ENCODE measurements around the gene PTPRN2. TPM values are rescaled to one million over a fixed set of nuclear protein-coding genes. Genes with fewer than 3 reads are reported as not detected.
"Not testable (repeated sequence)": the region's sequence is repeated elsewhere in the genome, so short reads cannot be mapped to it uniquely, and the experiment has no call there.

Gene PTPRN2
- total RNA-seq, 1 donor from 2014 or later = 3.1 TPM

- no peak for DNase-seq
Measured at GRCh38 chr7:157992511-157993160, 595.0 kb downstream of the PTPRN2 start.

DNA sequence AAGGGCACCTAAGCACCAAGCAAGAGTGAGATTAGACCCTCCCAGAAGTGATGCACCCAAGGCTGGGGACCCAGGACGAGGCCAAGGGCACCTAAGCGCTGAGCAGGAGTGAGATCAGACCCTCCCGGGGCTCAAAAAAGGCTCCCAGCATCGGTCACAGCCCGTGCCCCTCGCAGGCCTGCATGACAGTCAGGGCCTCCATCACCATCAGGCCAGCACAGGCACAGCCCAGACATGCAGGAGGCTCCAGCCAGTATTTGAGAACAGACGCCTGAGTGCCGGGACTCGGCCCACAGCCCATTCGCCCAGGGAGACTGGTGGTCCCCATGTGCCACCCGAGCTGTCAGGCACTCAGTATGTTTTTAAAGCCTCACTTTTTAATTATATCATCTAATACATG lies 595.9 kb downstream of the PTPRN2 start:
- DNase-seq = no peak

GRCh38 chr7:157991351-157991750 lies 596.3 kb downstream of the PTPRN2 start:
- no peak for DNase-seq

DNA sequence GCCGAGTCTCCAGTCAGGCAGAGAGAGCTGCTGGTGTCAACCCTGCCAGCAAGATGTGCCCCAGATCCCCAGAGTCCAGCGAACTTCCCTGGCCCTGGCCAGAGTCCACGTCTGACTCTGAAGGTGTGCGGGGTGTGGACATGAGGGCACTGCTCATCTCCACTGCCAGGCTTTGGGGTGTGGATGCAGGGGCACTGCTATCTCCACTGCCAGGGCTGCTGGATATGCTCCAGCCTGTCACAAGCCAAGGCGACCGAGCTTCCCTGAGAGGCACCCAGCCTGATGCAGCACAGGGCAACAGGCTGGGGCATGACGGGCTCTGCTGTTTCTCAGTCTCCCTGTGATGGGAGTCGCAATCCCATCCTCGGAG lies 596.8 kb downstream of the PTPRN2 start:
- no peak for DNase-seq

DNA sequence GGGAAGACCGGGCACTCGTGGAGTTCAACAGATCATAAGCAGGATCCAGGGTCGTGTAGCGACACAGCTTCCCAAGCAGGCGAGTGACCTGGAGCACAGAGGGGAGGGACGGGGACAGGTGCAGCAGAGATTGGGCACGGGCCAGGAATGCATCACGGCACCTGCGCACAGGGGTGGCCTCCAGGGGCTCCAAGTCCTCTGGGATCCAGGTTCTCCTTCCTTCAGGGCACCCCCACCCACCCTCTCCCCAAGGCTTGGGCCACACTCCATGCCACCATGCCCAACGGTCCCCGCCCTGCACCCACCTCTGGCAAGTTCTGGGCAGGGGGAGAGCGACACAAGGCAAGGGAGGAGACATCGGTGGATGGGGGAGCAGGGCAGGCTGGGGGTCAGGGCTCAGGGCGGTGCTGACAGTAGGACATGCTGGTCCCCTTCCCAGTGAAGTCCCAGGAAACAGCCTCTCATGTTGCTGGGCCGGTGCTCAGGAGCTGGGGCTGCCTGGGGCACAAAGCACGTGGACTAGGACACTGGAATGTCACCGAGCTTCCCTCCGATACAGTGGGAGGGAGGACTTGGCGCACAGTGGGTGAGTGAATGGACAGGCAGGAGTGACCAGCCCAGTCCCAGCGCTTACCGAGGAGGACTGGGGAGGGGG lies 597.3 kb downstream of the PTPRN2 start:
- no peak for DNase-seq

- no peak for DNase-seq
Measured at GRCh38 chr7:157989589-157989988, 598.0 kb downstream of the PTPRN2 start.

DNA sequence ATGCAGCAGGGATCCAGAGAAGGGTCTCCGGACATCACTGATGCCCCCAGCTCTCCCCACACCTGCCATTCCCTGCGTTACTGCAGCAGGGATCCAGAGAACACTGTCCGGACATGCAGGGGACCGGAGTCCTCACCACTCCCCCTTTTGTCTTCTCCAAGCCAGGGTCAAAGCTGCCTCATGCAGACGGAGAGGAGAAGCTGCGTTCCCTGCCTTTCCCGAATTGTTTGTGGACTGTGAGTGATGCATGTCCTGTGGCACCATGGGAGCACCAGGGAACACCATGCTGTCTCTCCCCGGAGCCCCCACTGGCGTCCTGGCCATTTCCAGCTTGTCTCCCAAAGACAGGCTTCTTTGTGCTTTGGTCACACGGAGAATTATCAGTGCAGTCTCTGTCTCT lies 599.7 kb downstream of the PTPRN2 start:
- no peak for DNase-seq

DNA sequence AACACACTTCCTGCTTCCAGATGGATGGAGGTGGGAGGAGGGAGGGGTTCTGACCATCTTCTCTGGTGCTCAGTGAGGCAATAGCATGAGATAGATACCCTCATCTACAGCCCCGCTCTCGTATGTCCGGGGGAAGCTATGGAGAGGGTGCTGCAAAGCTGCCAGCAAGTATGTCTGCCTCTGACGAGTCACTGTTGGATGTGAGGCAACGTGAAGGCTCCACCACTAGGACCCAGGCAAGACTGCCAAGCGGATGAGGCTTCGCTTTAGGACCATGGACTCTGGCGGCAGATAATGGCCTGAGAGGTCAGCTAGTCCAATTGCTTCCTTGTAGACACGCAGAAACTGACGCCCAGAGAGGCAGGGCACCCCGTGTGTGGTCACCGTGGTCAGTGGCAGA lies 601.6 kb downstream of the PTPRN2 start:
- DNase-seq = no peak

- DNase-seq = no peak
Measured at GRCh38 chr7:157985636-157986035, 602.0 kb downstream of the PTPRN2 start.

DNA sequence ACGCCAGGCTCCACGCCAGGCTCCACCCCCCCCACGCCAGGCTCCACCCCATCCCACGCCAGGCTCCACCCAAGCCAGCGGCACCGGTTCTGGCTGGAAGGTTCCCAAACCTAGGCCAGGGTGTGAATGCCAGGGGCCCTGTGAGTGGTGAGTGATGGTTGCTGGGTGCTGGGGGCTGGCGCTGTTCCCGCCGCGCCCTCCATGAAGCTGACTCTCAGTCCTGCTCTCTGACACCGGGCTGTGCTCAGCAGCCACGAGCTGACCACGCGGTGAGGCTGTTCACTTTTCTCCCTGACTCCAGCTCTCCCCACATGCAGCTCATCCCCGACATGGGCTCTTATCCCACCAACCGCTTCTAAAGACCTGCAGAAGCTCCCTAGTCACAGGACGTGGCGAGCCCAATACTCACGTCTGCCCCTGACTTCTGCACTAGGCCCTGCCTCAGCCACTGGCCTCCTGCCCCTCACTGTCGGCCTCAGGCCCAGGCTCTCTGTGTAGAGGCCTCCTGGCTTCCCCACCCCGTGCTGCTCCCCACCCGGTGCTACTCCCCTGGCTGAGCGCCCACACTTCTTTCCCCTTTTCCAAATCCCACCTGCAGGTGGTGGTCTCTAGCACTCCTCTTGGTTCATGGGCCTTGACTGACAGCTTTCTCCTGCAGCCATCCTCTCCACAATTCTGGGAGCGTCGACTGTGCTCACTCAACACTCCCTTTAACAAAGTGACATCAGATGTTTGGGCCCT lies 603.0 kb downstream of the PTPRN2 start:
- peak; percentile 43 for DNase-seq

GRCh38 chr7:157983502-157984422 lies 603.9 kb downstream of the PTPRN2 start:
- no peak for DNase-seq

- no peak for DNase-seq
Measured at GRCh38 chr7:157981778-157982177, 605.8 kb downstream of the PTPRN2 start.

GRCh38 chr7:157980774-157981173 lies 606.8 kb downstream of the PTPRN2 start:
- no peak for DNase-seq

- not testable (repeated sequence) for DNase-seq
Measured at GRCh38 chr7:157980341-157980731, 607.3 kb downstream of the PTPRN2 start.

DNA sequence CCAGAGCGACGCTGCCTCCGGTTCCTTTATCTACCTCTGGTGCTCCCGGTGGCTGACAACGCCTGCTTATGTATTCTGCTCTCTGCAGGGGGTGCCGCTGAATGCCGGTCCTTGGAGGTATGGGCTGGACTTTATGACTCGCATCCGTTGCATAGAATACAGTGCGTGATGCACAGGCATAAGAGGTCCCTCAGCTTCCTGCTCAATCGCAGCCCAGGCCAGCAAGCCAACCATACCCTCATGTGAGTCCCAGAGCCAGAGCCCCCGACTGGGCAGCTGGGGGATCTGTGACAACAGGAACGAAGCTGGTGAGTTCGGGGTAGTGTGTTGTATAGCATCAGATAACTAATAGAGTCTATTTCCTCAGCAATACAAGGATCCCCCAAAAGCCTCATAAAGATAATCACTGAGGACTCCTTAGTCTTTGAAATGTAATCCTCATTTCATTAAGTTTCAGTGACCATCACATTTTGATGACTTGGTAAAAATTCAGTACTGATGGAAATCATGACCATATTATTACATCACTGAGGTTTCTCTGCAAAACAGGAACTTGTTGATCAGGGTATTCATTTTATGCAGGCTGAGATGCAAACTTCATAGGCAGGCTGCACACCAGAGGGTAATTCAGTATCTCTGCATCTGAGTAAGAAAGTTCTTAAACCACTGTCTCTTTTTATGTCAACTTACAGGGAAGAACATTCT lies 607.8 kb downstream of the PTPRN2 start:
- DNase-seq = no peak

GRCh38 chr7:157978766-157979165 lies 608.9 kb downstream of the PTPRN2 start:
- DNase-seq = no peak

- DNase-seq = no peak
Measured at GRCh38 chr7:157977717-157978496, 609.7 kb downstream of the PTPRN2 start.

GRCh38 chr7:157977306-157977705 lies 610.3 kb downstream of the PTPRN2 start:
- DNase-seq = no peak

DNA sequence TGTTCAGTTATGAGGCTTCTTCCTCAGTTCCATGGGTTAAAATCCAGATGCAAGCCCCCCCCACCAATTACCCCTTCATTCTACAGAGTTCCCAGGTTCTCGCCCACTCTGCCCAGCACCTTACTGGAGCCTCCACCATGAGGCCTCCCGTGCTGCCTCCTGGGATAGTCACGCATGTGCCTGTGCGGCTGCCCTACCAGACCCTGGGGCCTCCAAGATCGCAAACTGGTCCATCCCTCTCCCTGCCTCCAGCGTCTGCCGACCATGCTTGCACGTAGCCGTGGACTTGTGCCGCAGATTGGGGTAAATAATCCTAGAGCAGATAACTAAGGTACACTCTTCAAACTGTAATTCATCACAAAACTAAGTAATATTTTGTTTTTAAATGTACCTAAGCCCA lies 611.2 kb downstream of the PTPRN2 start:
- DNase-seq = no peak

DNA sequence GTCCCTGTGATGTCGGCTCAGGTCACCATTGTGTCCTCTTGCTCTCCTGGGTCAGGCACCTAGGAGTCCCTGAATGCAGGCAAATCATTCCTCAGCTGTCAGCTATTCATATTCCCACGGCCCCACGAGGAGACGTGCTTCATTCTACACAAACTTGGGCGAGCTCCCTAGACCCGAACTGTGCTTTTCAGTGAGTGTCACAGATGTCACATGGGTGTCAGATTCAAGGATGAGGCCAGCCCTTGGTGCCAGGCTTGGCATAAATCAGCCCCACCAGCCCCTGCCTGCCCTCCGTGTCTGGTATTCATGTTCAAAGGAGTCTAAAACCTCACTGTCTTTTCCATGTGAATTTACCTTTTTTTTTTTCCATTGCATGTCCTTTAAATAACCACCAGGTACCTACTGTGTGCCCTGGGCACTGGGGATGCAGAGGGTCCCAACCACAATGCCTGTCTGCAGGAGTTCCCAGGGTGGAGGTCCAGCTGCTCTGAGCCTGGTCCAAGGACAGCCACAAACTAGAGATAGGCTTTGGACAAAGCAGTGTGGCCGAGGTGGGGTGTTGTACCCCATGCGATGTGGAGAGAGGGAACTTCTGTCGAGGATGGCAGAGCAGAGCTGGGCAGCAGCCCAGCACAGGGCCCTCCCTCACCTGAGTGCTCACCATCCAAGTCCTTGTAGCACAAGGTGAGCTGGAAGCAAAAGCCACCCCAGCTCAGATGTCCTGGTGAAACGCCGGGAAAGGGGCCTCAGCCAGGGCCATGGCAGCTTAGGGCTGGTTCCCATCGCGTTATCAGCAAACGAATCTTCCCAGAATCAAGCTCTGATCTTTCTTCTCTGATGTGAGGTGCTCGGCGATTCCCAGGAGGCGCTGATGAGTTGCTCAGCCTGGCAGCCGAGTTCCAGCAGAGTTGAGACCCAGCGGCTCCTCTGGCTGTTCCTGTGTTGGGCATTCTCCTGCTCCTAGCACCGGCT lies 611.9 kb downstream of the PTPRN2 start:
- no peak for DNase-seq
